HTR-8/SVneo (cell line): ENCODE data around the gene MSH2.
"Not testable (repeated sequence)": the region's sequence is repeated elsewhere in the genome, so short reads cannot be mapped to it uniquely, and the experiment has no call there.

Experiments
- DNase-seq: peaks from one replicate; pipeline ENCODE4 v3.0.0; 2011; ENCODE audit warnings: low spot score, mixed read lengths; ENCODE audit not compliant: insufficient read length
- FAIRE-seq: peaks from 2 replicates; lab custom pipeline; 2011; peaks lifted over from hg19 to GRCh38; lab: Jason Lieb, UNC

The MSH2 gene

DNA sequence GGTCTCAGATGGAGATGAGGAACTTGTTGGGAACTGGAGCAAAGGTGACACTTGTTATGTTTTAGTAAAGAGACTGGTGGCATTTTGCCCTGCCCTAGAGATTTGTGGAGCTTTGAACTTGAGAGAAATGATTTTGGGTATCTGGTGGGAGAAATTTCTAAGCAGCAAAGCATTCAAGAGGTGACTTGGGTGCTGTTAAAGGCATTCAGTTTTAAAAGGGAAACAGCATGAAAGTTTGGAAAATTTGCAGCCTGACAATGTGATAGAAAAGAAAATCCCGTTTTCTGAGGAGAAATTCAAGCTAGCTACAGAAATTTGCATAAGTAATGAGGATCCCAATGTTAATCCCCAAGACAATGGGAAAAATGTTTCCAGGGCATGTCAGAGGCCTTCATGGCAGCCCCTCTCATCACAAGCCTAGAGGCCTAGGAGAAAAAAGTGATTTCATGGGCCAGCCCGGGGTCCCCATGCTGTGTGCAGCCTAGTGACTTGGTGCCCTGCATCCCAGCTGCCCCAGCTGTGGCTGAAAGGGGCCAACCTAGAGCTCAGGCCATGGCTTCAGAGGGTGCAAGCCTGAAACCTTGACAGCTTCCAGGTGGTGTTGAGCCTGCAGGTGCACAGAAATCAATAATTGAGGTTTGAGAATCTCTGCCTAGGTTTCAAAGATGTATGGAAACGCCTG lies 3.8 kb downstream of the MSH2 start:
- DNase-seq, FAIRE-seq: not testable (repeated sequence)

DNA sequence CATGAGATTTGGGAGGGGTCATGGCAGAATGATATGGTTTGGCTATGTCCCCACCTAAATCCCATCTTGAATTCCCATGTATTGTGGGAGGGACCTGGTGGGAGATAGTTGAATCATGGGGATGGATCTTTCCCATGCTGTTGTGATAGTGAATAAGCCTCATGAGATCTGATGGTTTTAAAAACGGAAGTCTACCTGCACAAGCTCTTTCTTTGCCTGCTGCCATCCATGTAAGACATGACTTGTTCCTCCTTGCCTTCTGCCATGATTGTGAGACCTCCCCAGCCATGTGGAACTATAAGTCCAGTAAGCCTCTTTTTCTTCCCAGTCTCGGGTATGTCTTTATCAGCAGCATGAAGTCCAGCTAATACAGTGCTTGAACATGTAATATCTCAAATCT lies 5.0 kb downstream of the MSH2 start:
- not testable (repeated sequence) for FAIRE-seq, DNase-seq

DNA sequence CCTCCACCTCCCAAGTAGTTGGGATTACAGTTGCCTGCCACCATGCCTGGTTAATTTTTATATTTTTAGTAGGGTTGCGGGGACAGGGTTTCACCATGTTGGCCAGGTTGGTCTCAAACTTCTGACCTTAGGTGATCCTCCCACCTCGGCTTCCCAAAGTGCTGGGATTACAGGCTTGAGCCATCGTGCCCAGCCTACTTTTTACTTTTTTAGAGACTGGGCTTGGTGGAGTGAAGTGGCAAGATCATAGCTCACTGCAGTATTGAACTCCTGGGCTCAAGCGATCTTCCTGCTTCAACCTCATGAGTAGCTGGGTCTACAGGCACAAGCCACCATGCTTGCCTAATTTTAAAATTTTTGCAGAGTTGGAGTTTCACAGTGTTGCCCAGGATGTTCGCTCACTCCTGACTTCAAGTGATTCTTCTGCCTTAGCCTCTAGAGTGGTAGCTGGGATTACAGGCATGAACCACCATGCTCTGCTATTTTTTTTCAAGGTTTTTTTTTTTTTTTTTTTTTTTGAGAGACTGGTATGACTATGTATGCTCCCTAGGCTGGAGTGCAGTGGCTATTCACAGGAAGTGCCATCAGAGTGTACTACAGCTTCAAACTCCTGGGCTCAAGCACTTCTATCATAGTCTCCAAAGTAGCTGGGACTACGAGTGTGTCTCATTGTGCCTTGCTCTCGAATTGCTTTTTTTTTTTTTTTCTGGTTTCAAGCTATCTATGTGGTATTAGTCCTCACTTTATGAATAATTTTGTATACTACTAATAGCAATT lies 11.9 kb downstream of the MSH2 start:
- DNase-seq: no peak
- no peak for FAIRE-seq

DNA sequence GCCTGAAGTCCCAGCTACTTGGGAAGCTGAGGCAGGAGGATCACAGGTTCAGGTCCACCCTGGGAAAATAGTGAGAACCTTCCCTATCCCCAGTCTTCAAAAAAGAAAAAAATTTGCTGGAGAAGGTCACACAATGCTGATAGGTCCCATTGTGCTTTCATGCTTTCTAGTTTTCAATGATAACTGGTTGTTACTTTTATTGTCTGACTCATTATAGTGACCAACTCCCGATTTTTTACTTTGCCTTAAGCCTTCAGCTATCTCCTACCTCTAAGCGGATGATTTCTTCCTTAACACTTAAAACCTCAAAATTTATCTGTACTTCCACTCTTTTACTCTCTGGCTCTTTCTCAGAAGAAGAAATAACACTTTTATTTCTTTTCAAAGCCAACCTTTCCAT lies 17.3 kb downstream of the MSH2 start:
- FAIRE-seq (no peak), DNase-seq (no peak)

DNA sequence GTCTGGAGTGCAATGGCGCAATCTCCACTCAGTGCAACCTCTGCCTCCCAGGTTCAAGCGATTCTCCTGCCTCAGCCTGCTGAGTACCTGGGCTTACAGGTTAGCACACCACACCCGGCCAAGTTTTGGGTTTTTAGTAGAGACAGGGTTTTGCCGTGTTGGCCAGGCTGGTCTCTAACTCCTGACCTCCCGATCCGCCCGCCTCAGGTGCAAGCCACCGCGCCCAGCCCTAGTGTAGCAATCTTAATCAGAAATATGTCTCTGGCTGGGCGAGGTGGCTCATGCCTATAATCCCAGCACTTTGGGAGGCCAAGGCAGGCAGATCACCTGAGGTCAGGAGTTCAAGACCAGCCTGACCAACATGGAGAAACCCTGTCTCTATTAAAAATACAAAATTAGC lies 17.7 kb downstream of the MSH2 start:
- not testable (repeated sequence) for DNase-seq, FAIRE-seq

DNA sequence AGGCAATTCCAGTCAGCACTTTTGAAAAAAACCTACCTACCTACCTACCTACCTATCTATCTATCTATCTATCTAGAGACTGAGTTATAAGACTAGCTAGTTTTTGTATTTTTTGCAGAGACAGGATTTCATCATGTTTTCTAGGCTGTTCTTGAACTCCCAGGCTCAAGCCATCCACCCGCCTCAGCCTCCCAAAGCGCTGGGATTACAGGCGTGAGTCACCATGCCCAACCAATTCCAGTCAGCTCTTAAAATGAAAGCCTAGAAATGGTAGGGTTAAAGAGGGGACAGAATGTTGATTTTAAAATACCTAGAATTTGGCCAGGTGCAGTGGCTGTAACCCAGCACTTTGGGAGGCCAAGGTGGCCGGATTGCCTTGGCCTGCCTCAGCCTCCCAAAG lies 19.1 kb downstream of the MSH2 start:
- FAIRE-seq: no peak
- DNase-seq: no peak

DNA sequence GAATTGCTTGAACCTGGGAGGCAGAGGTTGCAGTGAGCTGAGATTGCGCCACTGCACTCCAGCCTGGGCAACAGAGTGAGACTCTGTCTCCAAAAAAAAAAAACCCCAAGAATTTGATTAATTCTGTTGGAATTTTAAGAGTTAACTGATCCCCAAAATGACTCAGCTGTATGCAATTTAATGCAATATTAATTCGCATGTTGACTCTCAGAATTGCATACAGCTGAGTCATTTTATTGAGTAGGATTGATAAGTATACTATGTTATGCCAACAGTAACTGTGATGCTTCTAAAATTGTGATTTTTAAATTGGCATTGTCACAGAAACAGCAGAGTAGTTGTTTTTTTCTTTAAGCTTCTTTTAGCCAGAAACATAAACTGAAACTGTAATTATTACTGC lies 19.6 kb downstream of the MSH2 start:
- DNase-seq (peak; percentile 63), FAIRE-seq (no peak)

DNA sequence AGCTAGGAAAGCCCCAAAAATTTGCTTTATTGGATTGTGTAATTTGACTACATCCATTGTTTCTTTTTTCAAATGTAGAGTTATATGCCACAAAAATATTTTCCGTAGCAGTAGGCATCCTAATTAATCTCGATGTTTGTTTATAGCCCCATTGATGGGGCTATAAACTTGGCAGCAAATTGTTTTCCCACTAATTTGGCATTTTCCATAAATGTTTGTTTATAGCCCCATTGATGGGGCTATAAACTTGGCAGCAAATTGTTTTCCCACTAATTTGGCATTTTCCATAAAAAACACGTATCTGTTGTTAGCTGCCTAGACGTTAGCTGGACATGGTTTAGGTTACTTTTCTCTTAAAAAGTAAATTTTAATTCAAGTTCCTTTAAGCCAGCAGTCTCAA lies 23.8 kb downstream of the MSH2 start:
- no peak for FAIRE-seq
- no peak for DNase-seq

DNA sequence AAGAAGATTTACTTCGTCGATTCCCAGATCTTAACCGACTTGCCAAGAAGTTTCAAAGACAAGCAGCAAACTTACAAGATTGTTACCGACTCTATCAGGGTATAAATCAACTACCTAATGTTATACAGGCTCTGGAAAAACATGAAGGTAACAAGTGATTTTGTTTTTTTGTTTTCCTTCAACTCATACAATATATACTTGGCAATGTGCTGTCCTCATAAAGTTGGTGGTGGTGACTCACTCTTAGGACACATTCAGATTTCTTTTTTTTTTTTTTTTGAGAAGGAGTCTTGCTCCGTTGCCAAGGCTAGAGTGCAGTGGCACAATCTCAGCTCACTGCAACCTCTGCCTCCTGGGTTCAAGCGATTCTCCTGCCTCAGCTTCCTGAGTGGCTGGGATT lies 26.8 kb downstream of the MSH2 start:
- DNase-seq: no peak
- FAIRE-seq: no peak

DNA sequence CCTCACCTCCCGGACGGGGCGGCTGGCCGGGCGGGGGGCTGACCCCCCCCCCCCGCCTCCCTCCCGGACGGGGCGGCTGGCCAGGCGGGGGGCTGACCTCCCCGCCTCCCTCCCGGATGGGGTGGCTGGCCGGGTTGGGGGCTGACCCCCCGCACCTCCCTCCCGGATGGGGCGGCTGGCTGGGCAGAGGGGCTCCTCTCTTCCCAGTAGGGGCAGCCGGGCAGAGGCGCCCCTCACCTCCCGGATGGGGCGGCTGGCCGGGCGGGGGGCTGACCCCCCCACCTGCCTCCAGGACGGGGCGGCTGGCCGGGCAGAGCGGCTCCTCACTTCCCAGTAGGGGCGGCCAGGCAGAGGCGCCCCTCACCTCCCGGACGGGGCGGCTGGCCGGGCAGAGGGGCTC lies 30.1 kb downstream of the MSH2 start:
- FAIRE-seq, DNase-seq: not testable (repeated sequence)

DNA sequence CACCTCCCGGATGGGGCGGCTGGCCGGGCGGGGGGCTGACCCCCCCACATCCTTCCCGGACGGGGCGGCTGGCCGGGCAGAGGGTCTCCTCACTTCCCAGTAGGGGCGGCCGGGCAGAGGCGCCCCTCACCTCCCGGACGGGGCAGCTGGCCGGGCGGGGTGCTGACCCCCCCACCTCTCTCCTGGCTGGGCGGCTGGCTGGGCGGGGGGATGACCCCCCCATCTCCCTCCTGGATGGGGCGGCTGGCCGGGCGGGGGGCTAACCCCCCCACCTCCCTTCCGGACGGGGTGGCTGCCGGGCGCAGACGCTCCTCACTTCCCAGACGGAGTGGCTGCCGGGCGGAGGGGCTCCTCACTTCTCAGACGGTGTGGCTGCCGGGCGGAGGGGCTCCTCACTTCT lies 30.5 kb downstream of the MSH2 start:
- DNase-seq, FAIRE-seq: not testable (repeated sequence)

DNA sequence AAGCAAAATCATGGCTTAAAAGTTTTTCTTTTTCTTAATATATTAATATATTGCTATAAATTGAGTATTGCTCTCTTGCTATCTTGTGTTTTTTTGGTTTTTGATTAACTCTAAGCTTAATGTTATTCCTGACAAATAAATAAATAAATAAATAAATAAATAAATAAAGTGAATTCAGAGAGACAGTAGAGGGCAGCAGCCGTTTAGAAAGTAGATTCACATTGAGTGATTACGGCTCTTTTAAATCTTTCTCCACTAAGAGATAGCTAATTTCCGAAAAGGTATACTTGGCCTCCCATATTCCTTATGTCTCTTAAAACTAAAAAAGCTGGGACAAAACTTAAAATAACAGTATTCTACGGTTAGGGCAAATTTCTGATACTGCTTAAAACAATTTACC lies 34.3 kb downstream of the MSH2 start:
- FAIRE-seq: no peak
- no peak for DNase-seq

DNA sequence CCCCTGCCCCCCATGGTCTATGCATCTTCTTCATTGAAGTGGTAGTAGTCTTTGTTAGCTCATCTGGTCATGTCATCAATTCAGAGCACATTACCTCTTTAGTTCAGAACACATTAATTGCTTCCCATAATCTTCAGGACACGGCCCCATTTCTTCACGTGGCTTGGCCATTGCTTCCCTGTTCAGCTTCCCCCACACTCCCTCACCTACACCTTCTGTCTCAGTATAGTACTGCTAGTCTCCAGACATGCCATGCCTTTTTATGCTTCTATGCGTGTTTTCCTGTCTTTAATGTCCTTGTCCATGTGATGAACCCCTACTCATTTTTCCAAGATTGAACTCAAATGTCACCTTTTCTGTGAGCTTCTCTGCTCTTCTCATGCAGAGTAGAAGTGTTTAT lies 35.1 kb downstream of the MSH2 start:
- peak; percentile 69 for FAIRE-seq
- no peak for DNase-seq

DNA sequence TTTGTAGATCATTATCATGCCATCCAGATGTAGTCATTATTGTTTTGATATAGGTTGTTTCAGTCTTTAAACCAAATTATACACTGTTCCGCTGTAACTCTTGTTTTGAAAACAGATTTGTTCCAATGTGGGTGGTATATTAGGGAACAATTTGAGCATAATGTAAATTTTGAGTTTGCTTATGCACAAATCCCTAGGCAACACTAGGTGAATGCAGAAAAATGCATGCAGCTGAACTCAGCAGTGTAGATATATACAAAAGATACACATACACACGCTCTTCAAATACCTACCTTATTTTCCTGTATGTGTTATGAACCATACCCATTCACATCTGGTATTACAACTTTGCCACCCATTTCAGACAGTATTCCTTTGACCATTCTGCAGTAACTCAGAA lies 35.8 kb downstream of the MSH2 start:
- no peak for DNase-seq
- FAIRE-seq: no peak

DNA sequence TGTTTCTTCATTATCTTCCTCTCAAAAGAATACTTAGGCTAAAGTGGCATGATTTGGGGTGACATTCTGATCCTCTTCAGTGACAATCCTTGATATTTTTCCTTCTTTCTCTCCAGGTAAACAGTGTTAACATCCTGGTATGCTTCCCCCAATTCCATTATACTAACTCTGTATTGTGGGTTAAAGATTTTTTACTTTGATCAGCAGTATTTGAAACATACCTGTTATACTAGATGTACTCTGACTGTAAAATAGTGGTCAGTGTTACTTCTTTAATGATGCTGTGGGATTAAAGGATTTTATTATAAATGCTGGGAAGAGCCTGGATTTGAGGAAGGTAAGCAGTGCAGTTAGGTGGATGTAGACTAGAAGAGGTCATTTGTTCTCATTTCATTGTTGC lies 48.8 kb downstream of the MSH2 start:
- FAIRE-seq (no peak), DNase-seq (no peak)

DNA sequence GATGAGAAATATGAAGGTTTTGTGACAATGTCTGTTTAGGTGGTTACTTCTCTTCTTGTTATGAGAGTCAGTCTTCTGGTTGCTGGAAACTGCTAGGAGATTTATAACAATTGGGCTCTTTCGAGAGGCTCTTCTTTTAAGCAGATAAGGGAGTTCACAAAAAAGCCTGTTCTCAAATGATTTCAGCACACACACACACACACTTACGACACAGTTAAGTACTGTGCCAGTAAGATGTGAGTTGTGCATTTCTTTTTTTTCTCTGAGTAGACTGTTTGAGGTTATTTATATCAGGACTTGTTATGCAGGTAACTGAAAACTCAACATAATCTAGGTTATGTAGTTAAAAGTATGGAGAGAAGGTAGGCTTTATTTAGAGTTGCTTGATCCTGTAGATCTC lies 49.8 kb downstream of the MSH2 start:
- FAIRE-seq (no peak), DNase-seq (no peak)

DNA sequence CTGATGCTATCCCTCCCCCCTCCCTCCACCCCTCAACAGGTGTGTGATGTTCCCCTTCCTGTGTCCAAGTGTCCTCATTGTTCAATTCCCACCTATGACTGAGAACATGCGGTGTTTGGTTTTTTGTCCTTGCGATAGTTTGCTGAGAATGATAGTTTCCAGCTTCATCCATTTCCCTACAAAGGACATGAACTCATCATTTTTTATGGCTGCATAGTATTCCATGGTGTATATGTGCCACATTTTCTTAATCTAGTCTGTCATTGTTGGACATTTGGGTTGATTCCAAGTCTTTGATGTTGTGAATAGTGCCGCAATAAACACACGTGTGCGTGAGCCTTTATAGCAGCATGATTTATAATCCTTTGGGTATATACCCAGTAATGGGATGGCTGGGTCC lies 51.9 kb downstream of the MSH2 start:
- not testable (repeated sequence) for FAIRE-seq, DNase-seq

DNA sequence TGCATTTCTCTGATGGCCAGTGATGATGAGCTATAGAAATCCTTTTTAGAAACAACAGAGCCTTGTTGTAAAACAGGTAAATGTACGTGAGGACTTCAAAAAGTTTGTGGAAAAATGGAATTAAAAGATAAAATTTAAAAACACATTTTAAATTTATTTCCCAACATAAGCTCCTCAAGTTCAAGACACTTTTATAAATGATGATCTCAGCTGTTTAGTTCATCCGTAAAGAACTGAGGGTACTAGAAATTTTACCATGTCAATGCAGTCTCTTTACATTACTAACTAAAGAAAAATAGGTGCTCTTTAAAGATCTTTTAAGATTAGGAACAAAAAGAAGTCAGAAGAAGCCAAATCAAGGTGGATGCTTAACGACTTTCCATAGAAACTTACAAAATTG lies 52.5 kb downstream of the MSH2 start:
- FAIRE-seq (no peak), DNase-seq (no peak)

DNA sequence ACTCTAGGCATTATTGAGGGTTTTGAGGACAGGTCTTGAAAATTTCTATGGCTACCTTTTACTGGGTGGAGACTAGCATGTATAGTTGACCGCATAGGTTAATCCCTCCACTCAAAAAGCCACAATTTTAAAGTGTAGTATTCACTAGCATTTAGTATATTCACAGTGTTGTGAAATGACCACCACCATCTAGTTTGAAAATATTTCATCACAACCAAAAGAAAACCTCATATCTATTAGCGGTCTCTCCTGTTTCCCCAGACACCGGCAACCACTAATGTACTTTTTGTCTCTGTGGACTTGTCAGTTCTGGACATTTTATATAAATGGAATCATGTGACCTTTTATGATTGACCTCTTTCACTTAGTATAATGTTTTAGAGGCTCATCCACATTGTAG lies 53.9 kb downstream of the MSH2 start:
- FAIRE-seq: no peak
- DNase-seq: no peak

DNA sequence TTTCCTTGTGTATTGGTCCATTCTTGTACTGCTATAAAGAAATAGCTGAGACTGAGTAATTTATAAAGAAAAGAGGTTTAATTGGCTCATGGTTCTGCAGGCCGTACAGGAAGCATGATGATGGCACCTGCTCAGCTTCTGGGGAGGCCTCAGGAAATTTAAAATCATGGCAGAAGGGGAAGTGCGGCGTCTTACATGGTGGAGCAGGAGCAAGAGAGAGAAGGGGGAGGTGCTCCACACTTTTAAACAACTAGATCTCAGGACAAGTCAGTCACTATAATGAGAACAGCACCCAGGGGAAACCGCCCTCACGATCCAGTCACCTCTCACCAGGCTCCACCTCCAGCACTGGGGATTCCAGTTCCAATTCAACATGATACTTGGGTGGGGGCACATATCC lies 54.3 kb downstream of the MSH2 start:
- FAIRE-seq (no peak), DNase-seq (no peak)

DNA sequence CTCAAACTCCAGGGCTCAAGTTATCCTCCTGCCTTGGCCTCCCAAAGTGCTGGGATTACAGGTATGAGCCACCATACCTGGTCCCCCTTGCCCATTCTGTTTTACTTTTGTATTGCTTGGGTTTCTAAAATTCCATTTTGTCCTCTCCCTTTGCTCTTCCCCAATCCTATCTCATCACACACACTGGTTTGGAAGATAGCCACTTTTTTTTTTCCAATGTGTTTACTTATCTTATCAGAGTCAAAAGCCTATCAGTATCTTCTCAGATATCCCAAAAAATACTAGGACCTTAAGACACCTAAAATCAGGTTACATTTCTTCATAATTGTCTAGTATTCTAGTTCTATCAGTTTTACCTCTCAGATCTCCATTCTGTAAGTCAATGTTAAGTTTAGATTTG lies 56.1 kb downstream of the MSH2 start:
- FAIRE-seq (no peak), DNase-seq (no peak)

DNA sequence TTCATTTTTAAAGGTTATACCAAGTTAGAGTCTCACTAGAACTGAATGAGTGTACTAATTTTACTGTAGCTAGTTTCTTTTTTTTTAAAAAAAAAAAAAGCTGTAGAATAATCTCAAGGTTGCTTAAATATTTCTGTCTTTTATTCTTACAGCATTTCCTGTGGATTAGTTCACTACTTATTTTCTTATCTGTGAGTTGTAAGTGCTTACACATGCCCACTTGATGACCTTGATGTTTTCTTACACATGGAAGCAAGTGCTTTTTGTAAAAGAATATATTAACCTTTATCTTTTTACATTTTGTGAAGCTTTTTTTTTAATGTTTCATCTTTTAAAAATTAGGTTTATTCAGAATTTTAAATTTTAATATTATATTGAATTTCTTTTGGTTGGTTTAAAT lies 57.8 kb downstream of the MSH2 start:
- DNase-seq (no peak), FAIRE-seq (no peak)
